HG02798 (cell line): ENCODE measurements around the gene VIPR2.

Experiments used
- ATAC-seq: cut with Tn5 transposase; IDR thresholded peaks from one replicate; pipeline ENCODE4 v1.9.1; 2021; ENCODE audit warnings: mild to moderate bottlenecking; ENCODE audit not compliant: unreplicated experiment, poor library complexity

The VIPR2 gene

DNA sequence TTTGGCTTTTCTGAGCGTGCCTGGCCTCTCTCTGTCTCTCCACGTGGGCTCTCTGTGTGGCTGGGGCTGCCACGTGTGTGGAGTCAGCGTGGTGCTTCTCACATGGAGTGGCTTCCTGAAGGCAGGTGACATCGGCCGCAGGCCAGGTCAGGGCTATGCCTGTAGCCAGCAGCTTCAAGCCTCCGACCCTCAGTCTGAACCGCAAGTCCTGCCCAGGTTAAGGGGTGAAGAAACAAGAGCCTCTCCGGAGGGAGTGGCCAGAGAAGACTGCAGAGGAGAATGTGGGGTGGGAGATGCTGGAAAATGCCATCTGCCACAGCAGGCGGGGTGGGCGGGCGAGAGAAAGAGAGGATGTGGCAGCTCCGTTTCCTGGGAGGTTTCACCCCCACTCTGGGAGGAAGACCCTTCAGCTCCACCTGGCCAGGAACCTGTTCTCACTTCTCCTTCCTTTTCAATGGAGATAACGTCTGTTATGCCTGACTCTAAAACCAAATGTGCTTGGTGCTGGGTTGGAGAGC is 14.3 kb upstream of the VIPR2 start:
- no peak for ATAC-seq

DNA sequence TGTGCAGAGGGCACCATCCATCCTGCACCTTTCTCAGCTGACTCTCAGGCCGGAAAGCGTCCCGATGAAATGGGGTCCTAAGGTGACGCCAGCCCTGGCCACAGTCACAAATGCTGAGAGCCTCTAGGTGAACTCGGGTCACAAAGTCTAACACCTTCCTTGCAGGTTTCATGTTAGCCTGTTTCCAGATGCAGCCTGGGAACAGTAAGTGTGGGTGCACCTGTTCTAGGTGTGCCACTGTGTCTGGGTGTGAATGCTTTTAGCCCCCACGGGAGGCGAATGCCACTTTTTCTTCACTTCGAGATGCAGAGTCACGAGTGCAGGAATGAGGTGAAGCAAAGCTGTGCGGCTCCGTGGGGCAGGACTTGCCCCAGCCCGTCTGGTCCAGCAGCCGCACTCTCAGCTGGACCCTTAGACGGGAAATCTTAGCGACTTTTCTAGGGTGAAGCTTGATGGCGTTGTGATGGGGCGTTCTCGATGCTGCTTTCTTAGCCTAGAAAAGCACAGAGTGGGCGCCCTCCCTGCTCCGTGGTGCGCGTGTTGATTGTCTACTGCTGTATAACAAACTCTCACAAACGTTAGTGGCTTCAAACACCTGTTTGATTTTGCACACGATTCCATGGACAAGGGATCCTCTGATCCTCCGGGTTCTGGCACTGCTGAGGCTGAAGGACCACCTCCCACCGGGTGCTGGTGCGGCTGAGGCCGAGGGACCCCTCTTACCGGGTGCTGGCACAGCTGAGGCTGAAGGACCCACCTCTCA is 13.6 kb upstream of the VIPR2 start:
- ATAC-seq: no peak

DNA sequence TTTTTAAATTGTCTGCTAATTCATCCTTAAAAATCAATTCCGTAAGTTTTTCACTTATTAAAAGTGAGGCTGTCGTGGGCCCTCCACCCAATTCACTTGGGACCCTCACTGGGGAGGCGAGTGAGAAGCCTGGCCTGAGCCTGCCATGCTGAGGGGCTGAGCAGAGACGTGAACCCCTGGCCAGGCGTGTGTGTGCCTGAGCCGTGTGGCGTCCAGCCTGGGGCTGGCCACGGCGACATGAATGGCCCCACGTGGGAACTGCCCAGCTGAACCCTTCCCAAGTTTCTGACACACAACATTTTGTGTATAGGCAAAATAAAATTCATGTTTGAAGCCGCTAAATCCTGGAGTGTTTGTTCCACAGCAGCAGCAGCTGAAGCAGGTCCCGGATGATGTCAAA is 13.0 kb upstream of the VIPR2 start:
- no peak for ATAC-seq

DNA sequence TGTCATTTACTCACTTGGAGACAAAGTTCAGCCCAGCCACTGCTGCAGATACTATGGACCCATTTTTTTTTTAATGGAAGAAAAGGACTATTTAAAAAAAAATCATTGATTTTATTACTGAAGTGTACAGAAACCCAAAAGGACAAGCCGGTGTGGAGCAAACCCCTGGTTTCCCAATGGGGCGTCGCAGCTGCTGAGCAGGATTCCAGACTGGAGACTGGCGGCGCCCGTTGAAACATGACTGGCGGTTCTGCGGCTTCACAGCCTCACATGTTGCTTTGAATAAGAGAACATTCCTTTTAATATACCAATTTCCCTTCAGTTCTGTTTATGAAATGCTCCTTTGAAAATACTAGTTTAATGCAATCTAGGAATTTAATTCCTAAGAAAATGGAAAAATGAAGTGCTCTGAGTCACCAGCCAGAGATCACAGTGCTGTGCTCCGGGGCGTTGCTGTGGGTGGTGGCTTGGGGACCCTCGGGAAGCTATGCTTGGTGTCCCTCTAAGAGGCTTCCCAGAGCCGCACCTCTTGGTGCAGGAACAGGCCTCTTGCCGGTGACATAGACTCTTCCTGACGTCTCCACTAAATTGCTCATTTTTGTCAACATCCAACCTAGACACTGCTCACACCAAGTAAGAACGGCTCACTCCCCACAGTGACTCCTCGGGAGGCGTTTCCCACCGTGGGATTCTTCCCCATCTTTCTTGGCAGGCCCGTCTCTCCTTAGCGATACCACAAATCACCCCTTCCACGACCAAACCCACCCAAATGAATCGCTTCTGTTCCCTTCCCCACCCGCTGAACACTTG is 12.0 kb upstream of the VIPR2 start:
- ATAC-seq: no peak

DNA sequence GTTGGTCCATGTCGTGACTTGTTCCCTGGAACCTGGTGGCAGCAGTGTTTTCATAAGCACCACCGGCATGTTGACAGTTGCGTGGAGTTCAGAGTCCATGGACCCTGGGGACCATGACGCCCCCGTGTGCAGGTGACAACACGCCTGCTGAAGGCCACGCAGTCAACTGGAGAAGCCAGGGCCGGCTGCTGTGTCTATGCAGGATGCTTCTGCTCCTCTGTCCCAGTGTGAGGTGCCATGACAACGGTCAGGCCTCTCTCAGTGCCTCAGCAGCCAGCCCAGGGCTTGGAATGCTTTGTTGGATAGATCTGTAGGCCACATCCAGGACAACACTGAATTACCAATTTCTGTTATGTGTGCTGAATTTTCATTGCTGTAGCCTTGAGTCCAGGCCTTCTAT is 10.7 kb upstream of the VIPR2 start:
- no peak for ATAC-seq

DNA sequence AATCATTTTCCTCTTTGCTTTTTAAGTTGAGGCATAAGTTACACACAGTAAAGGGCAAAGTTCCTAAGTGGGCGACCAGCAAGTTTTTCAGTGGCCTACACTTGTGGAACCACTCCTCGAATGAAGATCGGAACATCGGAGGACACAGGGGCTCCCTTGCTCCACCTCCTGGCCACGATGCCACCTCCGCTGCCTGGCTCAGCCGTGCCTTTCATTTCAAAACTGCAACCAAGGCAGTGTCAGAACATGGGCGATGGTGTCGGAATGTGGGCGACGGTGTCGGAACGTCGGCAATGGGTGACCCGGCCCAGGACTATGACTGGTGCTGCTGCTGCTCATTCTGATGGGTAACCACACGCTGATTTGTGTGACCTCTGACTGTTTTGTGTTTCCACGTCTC is 9.6 kb upstream of the VIPR2 start:
- ATAC-seq: no peak

DNA sequence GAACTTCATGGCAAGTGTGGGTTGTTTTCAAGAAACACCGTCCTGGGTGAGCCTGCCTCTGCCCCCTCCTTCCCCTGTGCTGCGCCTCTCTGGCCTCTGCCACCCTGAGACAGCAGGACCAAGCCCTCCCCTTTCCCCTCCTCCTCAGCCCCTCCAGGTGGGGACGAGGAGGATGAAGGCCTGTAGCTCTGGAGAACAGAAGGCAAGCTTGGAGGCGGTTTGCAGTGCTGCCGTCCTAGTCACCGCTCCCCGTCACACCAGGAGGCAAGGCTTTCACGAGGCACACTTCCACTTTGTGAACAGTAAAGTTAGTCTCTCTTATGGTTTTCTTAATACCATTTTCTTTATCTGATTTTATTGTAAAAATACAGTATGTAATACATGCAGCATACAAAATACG is 8.8 kb upstream of the VIPR2 start:
- ATAC-seq: no peak

DNA sequence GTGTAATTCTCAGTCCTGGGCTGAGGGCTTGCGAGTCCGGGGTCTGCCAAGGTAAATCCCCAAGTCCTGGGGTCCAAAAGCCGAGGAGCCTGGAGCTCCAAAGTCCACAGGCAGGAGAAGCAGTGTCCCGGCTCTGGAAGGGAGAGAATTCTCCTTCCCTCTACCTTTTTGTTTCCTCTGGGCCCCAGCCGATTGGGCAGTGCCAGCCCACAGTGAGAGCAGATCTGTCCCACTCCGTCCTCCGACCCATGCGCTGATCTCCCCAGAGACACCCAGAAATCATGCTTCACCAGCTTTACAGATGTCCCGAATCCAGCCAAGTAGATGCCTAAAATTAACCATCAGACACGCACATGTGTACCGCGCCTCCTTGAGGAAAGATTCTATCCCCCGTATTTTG is 8.1 kb upstream of the VIPR2 start:
- ATAC-seq: no peak

DNA sequence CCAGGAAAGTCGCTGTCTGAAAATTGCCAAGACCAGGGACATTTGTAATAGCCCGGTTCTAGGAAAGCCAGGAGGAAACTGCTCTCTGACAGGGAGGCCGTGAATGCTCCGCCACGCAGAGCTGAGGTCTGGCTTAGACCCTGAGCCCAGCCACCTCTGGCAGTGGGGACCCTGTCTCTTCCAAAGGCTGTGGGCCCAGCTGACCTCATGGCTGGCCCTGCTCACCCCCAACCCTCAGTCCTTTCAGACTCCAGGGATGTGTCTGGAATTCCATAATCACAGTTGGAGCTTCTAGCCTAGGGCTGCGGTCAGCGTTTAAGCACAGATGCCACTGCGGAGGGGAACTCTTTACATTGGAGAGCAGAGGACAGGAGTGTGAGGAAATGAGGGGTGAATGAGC is 6.6 kb upstream of the VIPR2 start:
- ATAC-seq: no peak

DNA sequence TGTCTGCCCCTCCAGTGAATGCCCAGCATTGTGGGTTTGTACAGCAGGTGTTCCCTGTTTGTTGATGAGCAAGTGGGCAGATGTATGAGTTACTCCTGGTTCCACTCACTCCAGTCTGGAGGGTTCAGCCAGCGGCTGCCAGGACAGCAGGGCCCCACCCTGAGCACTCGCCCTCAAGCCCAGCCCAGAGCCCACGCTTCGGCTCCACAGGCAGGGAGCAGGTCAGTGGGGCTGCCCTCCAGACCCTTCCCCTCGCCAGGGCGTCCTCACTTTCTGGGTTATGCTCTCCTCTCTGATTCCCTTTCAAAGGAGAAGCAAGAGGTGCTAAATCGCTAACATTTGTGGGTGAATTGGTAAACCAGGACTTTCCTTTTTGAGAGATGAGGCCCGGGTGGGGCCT is 4.8 kb upstream of the VIPR2 start:
- ATAC-seq: no peak

DNA sequence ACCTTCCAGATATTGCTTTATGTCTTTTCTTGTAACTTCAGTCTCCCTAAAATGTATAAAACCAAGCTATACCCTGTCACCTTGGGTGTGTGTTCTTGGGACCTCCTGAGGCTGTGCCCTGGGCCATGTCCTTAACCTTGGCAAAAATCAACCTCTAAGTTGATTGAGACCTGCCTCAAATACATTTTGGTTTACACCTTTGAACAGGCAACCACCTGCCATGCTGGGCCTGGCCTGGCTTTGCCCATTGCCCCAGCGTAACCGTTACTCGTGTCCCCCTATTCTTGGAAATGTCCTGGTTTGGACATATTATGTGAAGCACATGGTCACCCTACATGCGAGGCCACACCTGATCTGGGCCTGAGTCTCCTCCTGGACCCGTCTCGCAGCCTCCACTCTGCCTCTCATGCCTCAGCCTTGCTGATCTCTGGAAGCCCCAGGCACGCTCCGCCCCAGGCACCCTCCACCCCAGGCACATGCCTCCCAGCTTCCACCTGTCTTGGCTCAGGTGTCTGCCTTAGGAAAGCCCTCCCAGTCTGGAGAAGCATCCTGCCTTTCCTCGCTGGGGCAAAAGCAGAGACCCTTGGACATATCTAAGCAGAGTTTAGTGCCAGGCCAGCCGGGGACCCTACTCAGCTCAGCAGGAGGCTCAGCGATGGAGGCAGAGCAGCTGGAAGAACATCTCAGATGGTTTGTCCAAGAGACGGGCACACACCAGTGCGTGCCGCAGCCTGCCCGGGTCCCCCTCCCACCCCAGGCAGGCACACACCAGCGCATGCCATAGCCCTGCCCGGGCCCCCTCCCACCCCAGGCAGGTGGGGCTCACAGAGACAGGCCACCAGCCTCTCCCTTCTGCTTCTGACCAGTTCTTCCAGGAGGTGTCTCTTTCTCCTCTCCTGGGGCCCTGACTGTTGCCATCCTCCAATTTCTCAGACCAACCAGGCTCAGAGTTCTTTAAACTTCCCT is 4.0 kb upstream of the VIPR2 start:
- ATAC-seq: no peak

DNA sequence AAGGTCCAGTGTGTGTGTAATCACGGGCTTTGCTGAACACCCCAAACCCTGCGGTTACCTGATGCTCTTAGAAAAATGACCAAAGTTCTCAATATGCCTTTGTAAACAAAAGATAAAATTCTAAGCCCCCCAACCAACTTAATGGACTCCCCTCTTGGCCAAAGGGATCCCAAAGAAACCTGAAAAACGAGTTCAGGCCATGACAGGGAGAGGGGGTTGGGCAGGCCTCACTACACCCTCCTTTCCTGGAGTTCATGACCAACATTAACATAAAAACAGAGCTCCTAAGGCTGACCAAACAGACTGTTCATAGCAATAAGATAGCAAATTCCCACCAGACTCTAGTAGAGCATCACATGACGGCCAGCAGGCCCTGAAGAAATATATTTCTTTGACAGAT is 3.0 kb upstream of the VIPR2 start:
- no peak for ATAC-seq

DNA sequence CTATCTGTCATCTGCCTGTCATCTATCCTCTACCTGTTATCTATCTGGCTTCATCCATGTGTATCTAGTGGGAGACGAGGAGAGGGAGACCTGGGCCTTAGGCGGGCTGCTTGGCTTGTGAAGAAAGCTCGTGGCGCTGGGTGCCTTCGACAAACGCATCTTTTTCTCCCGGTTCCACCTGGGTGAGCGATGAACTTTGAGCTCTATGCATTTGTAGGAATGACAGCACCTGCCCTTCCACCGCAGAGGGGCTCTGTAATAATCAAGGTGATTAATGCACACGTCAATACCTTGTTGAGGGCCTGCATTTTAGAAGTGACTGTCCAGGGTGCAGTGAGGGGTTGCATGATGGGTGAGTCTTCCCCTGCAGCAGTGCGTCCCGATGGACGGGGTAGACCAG is 2.6 kb upstream of the VIPR2 start:
- ATAC-seq: no peak

DNA sequence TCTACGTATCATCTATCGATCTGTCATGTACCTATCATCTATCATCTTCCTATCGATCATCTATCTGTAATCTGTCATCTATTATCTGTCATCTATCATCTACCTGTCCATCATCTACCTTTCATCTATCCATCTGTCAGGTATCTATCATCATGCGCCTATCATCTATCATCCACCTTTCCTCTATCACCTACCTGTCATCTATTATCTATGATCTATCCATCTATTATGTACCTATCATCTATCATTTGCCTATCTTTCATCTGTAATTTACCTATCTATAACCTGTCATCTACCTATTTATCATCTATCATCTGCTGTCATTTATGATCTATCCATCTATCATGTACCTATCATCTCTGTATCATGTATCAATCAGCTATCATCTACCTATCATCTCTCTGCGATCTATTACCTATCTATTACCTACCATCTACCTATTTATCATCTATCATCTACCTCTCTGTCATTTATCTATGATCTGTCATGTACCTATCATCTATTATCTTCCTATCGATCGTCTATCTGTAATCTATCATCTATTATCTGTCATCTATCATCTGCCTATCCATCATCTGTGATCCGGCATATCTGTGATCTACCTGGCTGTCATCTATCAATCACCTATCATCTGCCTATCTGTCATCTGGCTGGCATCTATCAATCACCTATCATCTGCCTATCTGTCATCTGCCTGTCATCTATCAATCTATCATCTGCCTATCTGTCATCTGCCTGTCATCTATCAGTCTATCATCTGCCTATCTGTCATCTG is 1.6 kb upstream of the VIPR2 start:
- ATAC-seq: no peak

DNA sequence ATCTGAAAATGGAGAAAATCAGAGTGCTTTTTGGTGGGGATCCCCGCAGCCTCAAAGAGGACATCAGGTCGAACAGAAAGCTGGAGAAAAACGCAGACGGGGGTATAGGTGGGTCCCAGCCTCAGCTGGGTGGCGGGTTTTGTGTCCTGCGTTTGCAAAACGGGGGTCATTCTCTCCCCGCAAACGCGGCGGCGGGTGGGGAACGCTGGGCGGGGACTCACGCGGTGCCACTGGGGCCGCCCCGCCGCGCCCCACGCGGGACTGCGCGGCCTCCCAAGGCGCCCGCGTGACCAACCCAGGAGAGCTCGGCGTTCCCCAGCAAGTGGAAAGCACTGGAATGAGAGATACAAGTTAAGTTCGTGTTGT is 806 bp upstream of the VIPR2 start:
- no peak for ATAC-seq

DNA sequence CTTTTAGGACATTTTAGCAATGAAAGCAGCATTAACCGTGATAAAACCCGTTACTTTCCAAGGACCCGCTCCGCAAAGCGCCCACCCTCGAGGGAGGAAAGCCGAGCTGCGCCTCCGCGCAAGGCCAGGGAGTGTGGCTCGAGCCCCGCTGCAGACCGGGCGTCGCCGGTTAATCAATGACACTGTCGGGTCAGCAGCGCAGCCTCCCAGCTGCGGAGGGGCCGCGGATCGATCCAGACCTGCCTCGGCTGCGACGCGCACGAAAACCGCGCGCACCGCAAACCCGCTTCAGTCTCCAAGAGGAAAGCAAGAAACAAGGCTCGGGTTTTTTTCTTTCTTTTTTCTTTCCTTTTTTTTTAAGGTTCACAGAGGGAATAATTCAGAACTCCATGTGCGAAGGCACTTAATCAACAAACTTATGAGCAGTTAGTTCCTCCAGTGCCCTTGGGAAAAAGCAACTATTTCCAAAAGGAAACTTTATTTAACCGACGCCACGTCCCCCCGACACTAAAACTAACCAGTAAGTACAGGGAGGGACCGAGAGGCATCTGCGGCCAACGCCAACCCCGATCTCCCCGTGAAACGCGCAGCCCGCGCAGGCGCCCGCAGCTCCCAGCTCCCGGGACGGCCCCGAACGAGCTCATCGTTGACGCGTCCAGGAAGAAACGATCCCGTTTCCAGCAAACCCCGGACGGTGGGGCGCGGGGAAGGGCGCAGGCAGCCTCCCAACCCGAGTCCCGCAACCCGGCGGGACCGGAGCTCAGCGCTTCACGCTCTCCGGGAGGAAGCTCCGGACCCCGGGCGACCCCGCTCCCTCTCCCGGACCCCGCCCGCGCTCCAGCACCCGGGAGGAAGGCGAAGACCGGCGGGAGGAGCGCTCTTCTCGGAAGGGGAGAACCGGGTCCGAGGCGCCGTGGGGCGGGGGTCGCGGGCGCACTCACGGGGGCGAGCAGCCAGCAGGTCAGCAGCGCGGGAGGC is 598 bp downstream of the VIPR2 start:
- ATAC-seq: no peak

DNA sequence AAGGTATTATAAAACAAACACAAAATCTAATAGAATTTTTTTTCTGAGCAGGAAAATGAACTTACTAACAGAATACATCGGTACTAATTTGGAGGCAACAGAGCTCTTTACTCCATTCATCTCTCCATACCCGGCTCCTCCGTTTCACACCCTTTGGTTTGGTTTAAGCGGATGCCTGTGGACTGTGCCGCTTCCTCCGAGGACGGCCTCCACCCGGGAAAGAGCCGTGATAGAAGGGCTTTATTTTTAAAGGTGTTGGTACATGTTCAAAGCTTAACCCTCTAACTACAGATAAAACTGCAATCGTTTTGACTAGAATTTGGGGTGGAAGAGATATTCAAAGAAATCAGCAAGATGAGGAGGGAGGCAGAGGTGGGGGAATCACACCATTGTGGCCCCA is 1.9 kb downstream of the VIPR2 start:
- ATAC-seq: no peak

DNA sequence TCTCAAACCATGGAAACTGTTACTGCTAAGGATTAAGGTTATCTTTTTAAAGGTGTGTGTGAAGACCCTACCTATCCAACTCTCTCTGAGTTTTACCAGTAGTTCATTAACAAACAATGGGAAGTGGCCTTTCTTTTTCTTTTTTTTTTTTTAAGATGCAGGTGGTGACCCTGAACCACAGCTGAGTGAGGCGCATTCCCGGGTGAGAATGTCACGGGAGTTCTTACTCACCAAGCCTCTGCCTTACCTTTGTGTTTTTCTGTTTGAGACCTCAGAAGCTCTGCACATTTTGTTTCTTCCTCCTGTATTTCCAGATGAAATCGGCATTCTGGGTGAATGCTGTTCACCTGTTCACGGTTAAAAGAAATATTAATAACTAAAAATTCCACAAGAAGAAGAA is 2.5 kb downstream of the VIPR2 start:
- no peak for ATAC-seq

DNA sequence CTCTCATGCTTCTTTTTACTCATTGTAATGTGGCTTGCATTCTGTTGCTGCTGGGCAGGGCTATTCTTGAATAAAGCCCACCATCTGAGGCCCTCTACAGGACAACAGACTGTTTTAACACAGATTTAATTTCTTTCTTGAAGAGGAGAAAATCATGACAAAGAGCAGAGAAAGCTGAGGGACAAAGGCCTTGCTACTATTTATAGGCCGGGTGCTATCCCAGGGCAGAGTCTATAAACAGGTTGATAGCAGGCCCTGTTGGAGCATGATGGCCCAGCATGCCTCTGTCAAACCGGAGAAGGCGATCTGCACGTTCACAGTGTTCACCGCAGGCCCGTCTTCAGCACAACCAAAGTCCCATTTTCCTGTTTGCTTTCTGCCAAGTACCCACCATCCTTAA is 3.0 kb downstream of the VIPR2 start:
- ATAC-seq: no peak
